Superior temporal gyrus (tissue), 1 donor: ENCODE data around the gene GID8.

Source experiments
- DNase-seq: peaks from one replicate; pipeline ENCODE4 v3.0.0-alpha.2; 2016; ENCODE audit errors: extremely low spot score

GID8 gene

GRCh38 chr20:62986257-62986800 lies 48.4 kb downstream of the GID8 start:
- DNase-seq, result no peak

GRCh38 chr20:62987114-62987513 lies 49.2 kb downstream of the GID8 start:
- no peak for DNase-seq

GRCh38 chr20:62989201-62989601 lies 51.3 kb downstream of the GID8 start:
- no peak for DNase-seq

GRCh38 chr20:62990306-62990825 lies 52.4 kb downstream of the GID8 start:
- DNase-seq, result no peak

- DNase-seq, result no peak
Measured at GRCh38 chr20:62991196-62991807, 53.4 kb downstream of the GID8 start.

GRCh38 chr20:62991863-62992262 lies 53.9 kb downstream of the GID8 start:
- no peak for DNase-seq

GRCh38 chr20:62993856-62994494 lies 56.0 kb downstream of the GID8 start:
- no peak for DNase-seq

- DNase-seq, result no peak
Measured at GRCh38 chr20:62994869-62995281, 56.9 kb downstream of the GID8 start.

GRCh38 chr20:62995481-62995880 lies 57.5 kb downstream of the GID8 start:
- DNase-seq, result no peak

- no peak for DNase-seq
Measured at GRCh38 chr20:62995898-62996595, 58.1 kb downstream of the GID8 start.

- no peak for DNase-seq
Measured at GRCh38 chr20:62996596-62996982, 58.6 kb downstream of the GID8 start.

GRCh38 chr20:62997417-62998035 lies 59.6 kb downstream of the GID8 start:
- no peak for DNase-seq
